ENCODE measurements around the gene SH2D3C. TPM values are rescaled to one million over a fixed set of nuclear protein-coding genes. Genes with fewer than 3 reads are reported as not detected.

The SH2D3C gene
- total and polyA plus RNA-seq, 9 of the 15 experiments (the other 6 are each of a cell fraction or from before 2014, with no cell fraction given) = 0.03 to 1.2 (median 0.22) TPM; not detected in 1

DNA sequence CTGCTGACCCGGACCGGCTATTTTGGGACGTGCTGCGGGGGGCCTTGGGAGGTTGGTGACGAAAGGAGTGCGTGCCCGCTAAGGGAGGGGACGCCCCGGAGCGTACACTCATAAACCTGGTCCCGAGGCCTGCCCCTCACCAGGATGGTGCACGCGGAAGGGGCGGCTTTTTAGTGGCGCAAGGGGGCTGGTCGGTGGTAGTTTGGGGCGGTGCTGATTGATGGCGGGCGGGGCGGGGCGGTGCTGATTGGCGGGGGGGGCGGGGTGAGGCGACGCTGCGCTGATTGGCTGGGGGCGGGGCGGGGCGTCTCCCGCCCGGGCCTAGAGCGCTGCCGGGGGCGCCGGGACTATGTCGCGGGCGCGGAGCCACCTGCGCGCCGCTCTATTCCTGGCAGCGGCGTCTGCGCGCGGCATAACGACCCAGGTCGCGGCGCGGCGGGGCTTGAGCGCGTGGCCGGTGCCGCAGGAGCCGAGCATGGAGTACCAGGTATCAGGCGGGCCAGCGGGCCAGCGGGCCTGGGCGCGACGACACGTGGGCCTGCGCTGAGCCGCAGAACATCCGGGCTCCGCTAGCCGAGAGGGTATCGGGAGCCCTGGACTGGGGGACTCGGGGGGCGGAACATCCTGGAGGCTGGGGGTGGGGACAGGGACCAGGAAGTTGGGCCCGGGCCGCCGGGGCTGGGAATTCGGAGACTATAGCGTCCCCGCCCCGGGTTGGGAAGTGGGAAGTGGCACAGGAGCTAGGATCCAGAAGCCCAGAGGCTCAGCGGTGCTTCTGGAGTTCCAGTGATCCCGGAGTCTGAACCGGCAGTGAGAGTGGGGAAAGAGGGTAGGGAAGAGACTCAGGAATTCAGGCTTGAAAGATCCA lies 24.3 kb upstream of the SH2D3C start, which contains the start of gene FPGS (continued):
- peak in 1 of 3 experiments; percentile 90; a peak in 2 of 6 replicates for TF ChIP-seq ZBTB11 (CRISPR knock-in tag; IDR thresholded peaks at IDR 0.05)
- TF ChIP-seq, protein P1, sequence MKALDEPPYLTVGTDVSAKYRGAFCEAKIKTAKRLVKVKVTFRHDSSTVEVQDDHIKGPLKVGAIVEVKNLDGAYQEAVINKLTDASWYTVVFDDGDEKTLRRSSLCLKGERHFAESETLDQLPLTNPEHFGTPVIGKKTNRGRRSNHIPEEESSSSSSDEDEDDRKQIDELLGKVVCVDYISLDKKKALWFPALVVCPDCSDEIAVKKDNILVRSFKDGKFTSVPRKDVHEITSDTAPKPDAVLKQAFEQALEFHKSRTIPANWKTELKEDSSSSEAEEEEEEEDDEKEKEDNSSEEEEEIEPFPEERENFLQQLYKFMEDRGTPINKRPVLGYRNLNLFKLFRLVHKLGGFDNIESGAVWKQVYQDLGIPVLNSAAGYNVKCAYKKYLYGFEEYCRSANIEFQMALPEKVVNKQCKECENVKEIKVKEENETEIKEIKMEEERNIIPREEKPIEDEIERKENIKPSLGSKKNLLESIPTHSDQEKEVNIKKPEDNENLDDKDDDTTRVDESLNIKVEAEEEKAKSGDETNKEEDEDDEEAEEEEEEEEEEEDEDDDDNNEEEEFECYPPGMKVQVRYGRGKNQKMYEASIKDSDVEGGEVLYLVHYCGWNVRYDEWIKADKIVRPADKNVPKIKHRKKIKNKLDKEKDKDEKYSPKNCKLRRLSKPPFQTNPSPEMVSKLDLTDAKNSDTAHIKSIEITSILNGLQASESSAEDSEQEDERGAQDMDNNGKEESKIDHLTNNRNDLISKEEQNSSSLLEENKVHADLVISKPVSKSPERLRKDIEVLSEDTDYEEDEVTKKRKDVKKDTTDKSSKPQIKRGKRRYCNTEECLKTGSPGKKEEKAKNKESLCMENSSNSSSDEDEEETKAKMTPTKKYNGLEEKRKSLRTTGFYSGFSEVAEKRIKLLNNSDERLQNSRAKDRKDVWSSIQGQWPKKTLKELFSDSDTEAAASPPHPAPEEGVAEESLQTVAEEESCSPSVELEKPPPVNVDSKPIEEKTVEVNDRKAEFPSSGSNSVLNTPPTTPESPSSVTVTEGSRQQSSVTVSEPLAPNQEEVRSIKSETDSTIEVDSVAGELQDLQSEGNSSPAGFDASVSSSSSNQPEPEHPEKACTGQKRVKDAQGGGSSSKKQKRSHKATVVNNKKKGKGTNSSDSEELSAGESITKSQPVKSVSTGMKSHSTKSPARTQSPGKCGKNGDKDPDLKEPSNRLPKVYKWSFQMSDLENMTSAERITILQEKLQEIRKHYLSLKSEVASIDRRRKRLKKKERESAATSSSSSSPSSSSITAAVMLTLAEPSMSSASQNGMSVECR (CRISPR knock-in tag; IDR thresholded peaks at IDR 0.05) = peak; percentile 92
- TF ChIP-seq PBX2 (CRISPR knock-in tag; IDR thresholded peaks at IDR 0.05; ENCODE audit: low read depth) = no peak
- no peak for TF ChIP-seq PBX2 (tag; conservative IDR thresholded peaks at IDR 0.05; ENCODE audit: low read depth)
- no peak for TF ChIP-seq ZNF830 (CRISPR knock-in tag; IDR thresholded peaks at IDR 0.05)
- TF ChIP-seq STAT5B (CRISPR knock-in tag; IDR thresholded peaks at IDR 0.05) = no peak
- TF ChIP-seq PRPF4 (IDR thresholded peaks at IDR 0.05; ENCODE audit: insufficient read depth, low read depth, low read length, poor library complexity, severe bottlenecking) = no peak
- TF ChIP-seq, protein P2, sequence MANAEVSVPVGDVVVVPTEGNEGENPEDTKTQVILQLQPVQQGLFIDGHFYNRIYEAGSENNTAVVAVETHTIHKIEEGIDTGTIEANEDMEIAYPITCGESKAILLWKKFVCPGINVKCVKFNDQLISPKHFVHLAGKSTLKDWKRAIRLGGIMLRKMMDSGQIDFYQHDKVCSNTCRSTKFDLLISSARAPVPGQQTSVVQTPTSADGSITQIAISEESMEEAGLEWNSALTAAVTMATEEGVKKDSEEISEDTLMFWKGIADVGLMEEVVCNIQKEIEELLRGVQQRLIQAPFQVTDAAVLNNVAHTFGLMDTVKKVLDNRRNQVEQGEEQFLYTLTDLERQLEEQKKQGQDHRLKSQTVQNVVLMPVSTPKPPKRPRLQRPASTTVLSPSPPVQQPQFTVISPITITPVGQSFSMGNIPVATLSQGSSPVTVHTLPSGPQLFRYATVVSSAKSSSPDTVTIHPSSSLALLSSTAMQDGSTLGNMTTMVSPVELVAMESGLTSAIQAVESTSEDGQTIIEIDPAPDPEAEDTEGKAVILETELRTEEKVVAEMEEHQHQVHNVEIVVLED (CRISPR knock-in tag; IDR thresholded peaks at IDR 0.05) = peak; percentile 79
- TF ChIP-seq JUN (IDR thresholded peaks at IDR 0.05; ENCODE audit: borderline replicate concordance, low read depth, low read length) = no peak
- no peak for TF ChIP-seq JUN (CRISPR knock-in tag; IDR thresholded peaks at IDR 0.05; ENCODE audit: borderline replicate concordance)
- TF ChIP-seq ZNF766 (CRISPR knock-in tag; conservative IDR thresholded peaks at IDR 0.05) = peak; percentile 17; the same call in 1 of the 2 replicates
- TF ChIP-seq RAD51 (IDR thresholded peaks at IDR 0.05; ENCODE audit: borderline replicate concordance, low read depth) = no peak
- TF ChIP-seq RBM14 (IDR thresholded peaks at IDR 0.05; ENCODE audit: borderline replicate concordance, insufficient read depth, low read depth, low read length) = no peak

All from K562 (cell line).